ENCODE measurements around the gene RTL10. TPM values are rescaled to one million over a fixed set of nuclear protein-coding genes. Genes with fewer than 3 reads are reported as not detected.

Gene RTL10
- polyA plus RNA-seq, 2 of the 4 experiments (the other 2 are of a cell fraction) = 4.4 to 5.1 TPM

GRCh38 chr22:19888131-19888746, 33.6 kb upstream of the RTL10 start (continued):
- TF ChIP-seq HMGXB4 (CRISPR knock-in tag; IDR thresholded peaks at IDR 0.05; ENCODE audit: borderline replicate concordance) (no peak), EHF (CRISPR knock-in tag; IDR thresholded peaks at IDR 0.05) (no peak), POLR2A (IDR thresholded peaks at IDR 0.05; ENCODE audit: low read length) (no peak)

DNA sequence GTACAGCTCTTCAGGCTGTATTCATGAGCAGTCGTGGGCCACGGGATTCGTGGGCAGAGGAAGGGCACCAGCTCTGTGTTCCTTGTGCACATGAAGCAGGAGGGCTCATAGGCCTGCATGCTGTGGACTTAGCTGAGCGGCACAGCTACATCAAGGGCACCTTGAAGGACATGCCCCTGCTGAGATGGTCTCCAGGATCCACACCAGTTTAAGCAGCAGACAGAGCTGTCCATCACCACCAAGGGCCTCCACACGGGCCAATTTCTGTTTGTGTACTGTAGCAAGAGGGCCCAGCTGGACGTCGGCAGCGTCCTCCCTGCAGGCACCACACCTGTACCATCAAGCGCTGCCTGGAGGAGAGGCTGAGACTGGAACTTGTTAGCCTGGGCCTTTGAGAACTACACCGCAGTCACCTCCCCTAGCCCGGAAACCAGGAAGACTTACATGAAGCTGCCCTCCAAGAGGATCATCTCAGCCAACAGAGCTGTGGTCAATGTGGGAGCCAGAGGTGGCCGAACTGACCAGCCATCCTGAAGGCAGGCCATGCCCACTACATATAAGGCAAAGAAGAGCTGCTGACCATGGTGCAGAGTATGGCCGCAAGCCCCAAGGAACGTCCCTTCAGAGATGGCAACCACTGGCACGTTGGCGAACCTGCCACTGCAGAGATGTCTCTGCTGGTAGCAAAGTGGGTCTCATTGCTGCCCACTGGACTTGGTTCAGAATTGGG, 32.7 kb upstream of the RTL10 start:
- FAIRE-seq = no peak
- ATAC-seq = no peak
- Histone ChIP-seq H3K4me3 (no peak overlapping the region), H3K4me1 (peaks cover 21% of the 10 kb centered on the region), H3K9me3 (no peaks in the 10 kb centered on the region), H3K4me2 (no peak overlapping the region), H3K27ac (no peak overlapping the region)
- no peak for DNase-seq (ENCODE audit: low read depth in 1 of 2, low spot score in 1 of 2)
- 95% methylated on average over 4 of the region's 16 CpGs for WGBS (ENCODE audit: missing lambda C conversion rate)
- CTCF ChIA-PET = interaction anchor here (1.2 to 4.2 kb wide), 3 partner anchors 23 to 157 kb away, joined by 3 to 25 read pairs (median 4); no protein-coding TSS in a partner anchor
- POLR2A ChIA-PET = no interaction called here
- no peak for TF ChIP-seq POLR2A (IDR thresholded peaks at IDR 0.05; ENCODE audit: low read length)
- TF ChIP-seq CBX8 (IDR thresholded peaks at IDR 0.05) = no peak
- TF ChIP-seq RCOR1 (IDR thresholded peaks at IDR 0.05; ENCODE audit: low read depth, low read length) = no peak
- no peak for TF ChIP-seq RARB (CRISPR knock-in tag; IDR thresholded peaks at IDR 0.05)
- TF ChIP-seq FOXS1 (CRISPR knock-in tag; IDR thresholded peaks at IDR 0.05) = no peak
- TF ChIP-seq, protein P1, sequence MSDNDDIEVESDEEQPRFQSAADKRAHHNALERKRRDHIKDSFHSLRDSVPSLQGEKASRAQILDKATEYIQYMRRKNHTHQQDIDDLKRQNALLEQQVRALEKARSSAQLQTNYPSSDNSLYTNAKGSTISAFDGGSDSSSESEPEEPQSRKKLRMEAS (IDR thresholded peaks at IDR 0.05) = no peak
- no peak for TF ChIP-seq JUN (IDR thresholded peaks at IDR 0.05)
- TF ChIP-seq ZNF302 (CRISPR knock-in tag; IDR thresholded peaks at IDR 0.05) = no peak
- TF ChIP-seq EP300 (IDR thresholded peaks at IDR 0.05) = no peak
- TF ChIP-seq NPAS2 (CRISPR knock-in tag; IDR thresholded peaks at IDR 0.05; ENCODE audit: borderline replicate concordance) = no peak
- TF ChIP-seq HDAC2 (IDR thresholded peaks at IDR 0.05) = no peak
- no peak for TF ChIP-seq ZSCAN20 (CRISPR knock-in tag; IDR thresholded peaks at IDR 0.05)
- no peak for TF ChIP-seq SREBF2 (IDR thresholded peaks at IDR 0.05)
- no peak for TF ChIP-seq E2F6 (IDR thresholded peaks at IDR 0.05; ENCODE audit: borderline replicate concordance, low read depth)
- TF ChIP-seq HEYL (CRISPR knock-in tag; IDR thresholded peaks at IDR 0.05) = no peak

DNA sequence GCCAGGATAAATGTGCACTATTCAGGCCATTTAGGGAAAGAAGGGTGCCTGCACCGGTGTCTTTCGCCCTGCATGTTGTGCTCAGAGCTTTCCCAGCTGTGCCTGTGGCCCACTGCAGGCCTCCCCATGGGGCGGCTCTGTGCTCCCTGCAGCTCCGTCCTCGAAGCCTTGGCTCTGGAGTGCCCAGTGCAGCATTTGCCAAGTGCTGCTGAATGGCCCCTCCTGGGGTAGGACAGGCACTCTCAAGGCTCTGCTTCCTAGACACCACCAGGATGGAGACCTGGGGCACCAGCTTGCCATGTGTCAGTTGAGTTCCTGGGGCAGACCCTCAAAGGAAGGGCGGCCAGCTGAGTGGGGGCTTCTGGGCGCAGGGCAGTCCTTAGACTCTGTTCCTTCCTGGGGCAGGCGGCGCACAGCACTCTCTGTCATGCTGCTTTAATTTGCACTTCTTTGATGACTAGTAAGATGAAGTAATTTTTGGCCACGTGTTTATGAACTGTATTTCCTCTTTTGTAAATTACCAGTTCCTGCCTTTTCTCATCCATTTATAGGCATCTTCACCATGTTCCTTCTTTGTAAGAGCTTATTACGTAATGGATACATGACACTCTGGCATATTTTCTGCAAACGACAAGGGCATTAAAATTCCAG, 32.1 kb upstream of the RTL10 start:
- ChIA-PET CTCF (interaction anchor here (0.7 to 4.2 kb wide), 4 partner anchors 23 to 156 kb away, joined by 3 to 25 read pairs (median 4); no protein-coding TSS in a partner anchor), POLR2A (no interaction called here)
- TF ChIP-seq JUN (IDR thresholded peaks at IDR 0.05) (no peak), SMC3 (IDR thresholded peaks at IDR 0.05) (no peak), ESRRA (IDR thresholded peaks at IDR 0.05; ENCODE audit: borderline replicate concordance, low read length) (no peak)
- TF ChIP-seq, protein P2, sequence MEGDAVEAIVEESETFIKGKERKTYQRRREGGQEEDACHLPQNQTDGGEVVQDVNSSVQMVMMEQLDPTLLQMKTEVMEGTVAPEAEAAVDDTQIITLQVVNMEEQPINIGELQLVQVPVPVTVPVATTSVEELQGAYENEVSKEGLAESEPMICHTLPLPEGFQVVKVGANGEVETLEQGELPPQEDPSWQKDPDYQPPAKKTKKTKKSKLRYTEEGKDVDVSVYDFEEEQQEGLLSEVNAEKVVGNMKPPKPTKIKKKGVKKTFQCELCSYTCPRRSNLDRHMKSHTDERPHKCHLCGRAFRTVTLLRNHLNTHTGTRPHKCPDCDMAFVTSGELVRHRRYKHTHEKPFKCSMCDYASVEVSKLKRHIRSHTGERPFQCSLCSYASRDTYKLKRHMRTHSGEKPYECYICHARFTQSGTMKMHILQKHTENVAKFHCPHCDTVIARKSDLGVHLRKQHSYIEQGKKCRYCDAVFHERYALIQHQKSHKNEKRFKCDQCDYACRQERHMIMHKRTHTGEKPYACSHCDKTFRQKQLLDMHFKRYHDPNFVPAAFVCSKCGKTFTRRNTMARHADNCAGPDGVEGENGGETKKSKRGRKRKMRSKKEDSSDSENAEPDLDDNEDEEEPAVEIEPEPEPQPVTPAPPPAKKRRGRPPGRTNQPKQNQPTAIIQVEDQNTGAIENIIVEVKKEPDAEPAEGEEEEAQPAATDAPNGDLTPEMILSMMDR (IDR thresholded peaks at IDR 0.05) = no peak
- Histone ChIP-seq H3K27ac (no peak overlapping the region), H3K4me1 (peaks cover 25% of the 10 kb centered on the region), H3K4me2 (no peak overlapping the region), H3K4me3 (no peak overlapping the region), H3K9me3 (no peaks in the 10 kb centered on the region)
- WGBS (ENCODE audit: missing lambda C conversion rate) = 88% methylated on average over 10 of the region's 12 CpGs
- DNase-seq (ENCODE audit: low read depth in 1 of 2, low spot score in 1 of 2) = no peak
- no peak for ATAC-seq
- no peak for FAIRE-seq
